SIG-M5 treated with dmso at 0.1 percent for 504 hours (cell line): ENCODE results near the gene TUB.

Source experiments
- DNase-seq: peaks from one replicate; lab custom pipeline; 2025; ENCODE audit not compliant: unreplicated experiment; lab: John Stamatoyannopoulos, UW

TUB gene

GRCh38 chr11:8080674-8081590, at the start of gene TUB:
Gene TUB (plus strand): TSS chr11:8081211. CDS start chr11:8081511, 300 bp downstream.
- no peak for DNase-seq

- DNase-seq = no peak
Measured at GRCh38 chr11:8031248-8032115, 49.5 kb upstream of the TUB start.

GRCh38 chr11:8032122-8032521, 48.9 kb upstream of the TUB start:
- no peak for DNase-seq

GRCh38 chr11:8032576-8033304, 48.3 kb upstream of the TUB start:
- DNase-seq = no peak

GRCh38 chr11:8033305-8034105, 47.5 kb upstream of the TUB start:
- peak; percentile 44 for DNase-seq

GRCh38 chr11:8034106-8034585, 46.9 kb upstream of the TUB start:
- DNase-seq = no peak

GRCh38 chr11:8034604-8035190, 46.3 kb upstream of the TUB start:
- DNase-seq = no peak

- DNase-seq = no peak
Measured at GRCh38 chr11:8035200-8035855, 45.7 kb upstream of the TUB start.

- no peak for DNase-seq
Measured at GRCh38 chr11:8036002-8036802, 44.8 kb upstream of the TUB start.

- DNase-seq = no peak
Measured at GRCh38 chr11:8036986-8037385, 44.0 kb upstream of the TUB start.

GRCh38 chr11:8038393-8038792, 42.6 kb upstream of the TUB start:
- no peak for DNase-seq

- no peak for DNase-seq
Measured at GRCh38 chr11:8038811-8039529, 42.0 kb upstream of the TUB start.

- no peak for DNase-seq
Measured at GRCh38 chr11:8039530-8040260, 41.3 kb upstream of the TUB start.

- DNase-seq = no peak
Measured at GRCh38 chr11:8040261-8040920, 40.6 kb upstream of the TUB start.

- DNase-seq = no peak
Measured at GRCh38 chr11:8040921-8041285, 40.1 kb upstream of the TUB start.

GRCh38 chr11:8041576-8041975, 39.4 kb upstream of the TUB start:
- DNase-seq = no peak

- DNase-seq = no peak
Measured at GRCh38 chr11:8043756-8044155, 37.3 kb upstream of the TUB start.
